AG09319 (cell line): ENCODE results near the gene SLC33A1.

Experiments used
- DNase-seq: peaks from one replicate; pipeline ENCODE4 v3.0.0-alpha.2; 2010; ENCODE audit warnings: low read depth; ENCODE audit errors: extremely low read depth
- TF ChIP-seq, protein P1 (sequence below): IDR thresholded peaks from 2 replicates; pipeline ENCODE4 v1.5.1; 2011; ENCODE audit warnings: low read depth, mild to moderate bottlenecking, inconsistent platforms, low read length, moderate library complexity

The SLC33A1 gene

DNA sequence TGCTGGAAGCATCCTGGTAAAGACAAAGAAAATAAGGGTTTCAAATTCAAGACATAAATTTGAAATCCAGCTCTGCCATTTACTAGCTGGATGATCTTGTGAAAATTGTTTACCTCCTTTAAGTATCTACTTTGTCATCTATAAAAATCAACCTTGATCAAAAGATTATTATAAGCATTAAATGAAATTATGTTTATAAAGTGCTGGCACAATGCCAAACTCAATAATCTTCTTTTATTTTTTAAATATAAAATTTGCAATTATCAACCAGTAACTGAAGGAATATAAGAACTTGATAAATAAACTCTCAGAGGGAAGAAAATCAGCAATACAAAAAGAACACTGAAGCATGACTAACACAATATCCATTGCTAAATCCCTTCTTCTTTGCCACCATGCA is 73.9 kb downstream of the SLC33A1 start:
- TF ChIP-seq, protein P1, sequence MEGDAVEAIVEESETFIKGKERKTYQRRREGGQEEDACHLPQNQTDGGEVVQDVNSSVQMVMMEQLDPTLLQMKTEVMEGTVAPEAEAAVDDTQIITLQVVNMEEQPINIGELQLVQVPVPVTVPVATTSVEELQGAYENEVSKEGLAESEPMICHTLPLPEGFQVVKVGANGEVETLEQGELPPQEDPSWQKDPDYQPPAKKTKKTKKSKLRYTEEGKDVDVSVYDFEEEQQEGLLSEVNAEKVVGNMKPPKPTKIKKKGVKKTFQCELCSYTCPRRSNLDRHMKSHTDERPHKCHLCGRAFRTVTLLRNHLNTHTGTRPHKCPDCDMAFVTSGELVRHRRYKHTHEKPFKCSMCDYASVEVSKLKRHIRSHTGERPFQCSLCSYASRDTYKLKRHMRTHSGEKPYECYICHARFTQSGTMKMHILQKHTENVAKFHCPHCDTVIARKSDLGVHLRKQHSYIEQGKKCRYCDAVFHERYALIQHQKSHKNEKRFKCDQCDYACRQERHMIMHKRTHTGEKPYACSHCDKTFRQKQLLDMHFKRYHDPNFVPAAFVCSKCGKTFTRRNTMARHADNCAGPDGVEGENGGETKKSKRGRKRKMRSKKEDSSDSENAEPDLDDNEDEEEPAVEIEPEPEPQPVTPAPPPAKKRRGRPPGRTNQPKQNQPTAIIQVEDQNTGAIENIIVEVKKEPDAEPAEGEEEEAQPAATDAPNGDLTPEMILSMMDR, result no peak
- DNase-seq, result no peak

DNA sequence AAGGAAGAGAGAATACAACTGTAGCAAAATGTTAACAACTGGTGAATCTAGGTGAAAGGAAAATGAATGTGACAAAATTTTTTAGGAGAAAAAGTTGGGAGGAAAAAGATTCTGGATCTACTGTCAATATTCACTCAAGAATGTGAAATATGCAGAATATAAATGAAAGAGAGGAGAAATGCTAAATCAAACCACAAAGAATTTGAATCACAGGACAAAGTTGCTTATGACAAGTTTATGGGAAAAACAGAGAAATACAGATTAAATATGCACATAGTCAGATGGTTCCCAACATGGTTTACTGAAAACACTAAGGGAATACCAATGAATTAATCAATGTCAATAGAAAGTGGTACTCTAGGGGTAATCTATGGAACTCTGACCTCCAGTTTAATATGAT is 75.8 kb downstream of the SLC33A1 start:
- no peak for DNase-seq
- TF ChIP-seq, protein P1, result no peak

DNA sequence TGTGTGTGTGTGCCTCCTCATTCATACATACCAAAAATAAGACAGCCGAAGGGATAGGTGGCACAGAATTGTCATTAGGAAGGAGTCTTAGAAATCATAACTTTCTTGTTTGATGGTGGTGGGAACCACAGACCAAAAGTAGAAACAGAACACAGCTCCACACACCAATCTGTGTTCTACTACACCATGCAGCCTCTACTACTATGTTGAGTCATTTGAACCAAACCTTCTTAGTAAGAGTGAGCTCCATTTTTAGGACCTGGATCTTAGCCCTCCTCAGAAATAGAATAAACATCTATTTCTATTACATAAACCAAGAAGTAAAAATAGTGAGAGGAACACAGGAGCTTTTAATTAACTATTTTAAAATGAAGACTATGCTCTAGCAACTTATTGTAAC is 81.4 kb downstream of the SLC33A1 start:
- TF ChIP-seq, protein P1, result no peak
- no peak for DNase-seq

DNA sequence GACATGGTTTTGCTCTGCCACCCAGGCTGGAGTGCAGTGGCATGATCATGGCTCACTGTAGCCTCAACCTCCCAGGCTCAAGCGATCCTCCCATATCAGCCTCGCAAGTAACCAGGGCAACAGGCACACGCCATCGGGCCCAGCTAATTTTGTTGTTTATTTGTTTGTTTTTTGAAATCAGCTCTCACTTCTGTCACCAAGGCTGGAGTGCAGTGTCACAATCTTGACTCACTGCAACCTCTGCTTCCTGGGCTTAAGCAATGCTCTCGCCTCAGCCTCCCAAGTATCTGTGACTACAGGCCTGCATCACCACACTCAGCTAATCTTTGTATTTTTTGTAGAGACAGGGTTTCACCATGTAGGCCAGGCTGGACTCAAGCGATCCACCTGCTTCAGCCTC is 83.1 kb downstream of the SLC33A1 start:
- TF ChIP-seq, protein P1, result no peak
- no peak for DNase-seq
